KMS-11 (cell line): ENCODE data around the gene METTL26.

Experiments
- H2AFZ ChIP-seq: fragments of 200-600 bp; sonication (generic); 2 replicates; pipeline ENCODE4 v1.6.1; 2016; ENCODE audit warnings: antibody characterized with exemption, mixed run types, low read depth
- H3K27ac ChIP-seq: fragments of 200-600 bp; sonication (generic); 2 replicates; pipeline ENCODE4 v1.6.1; 2016; ENCODE audit warnings: mild to moderate bottlenecking, mixed run types
- H3K27me3 ChIP-seq: fragments of 200-600 bp; sonication (generic); 2 replicates; pipeline ENCODE4 v1.6.1; 2017; ENCODE audit warnings: mild to moderate bottlenecking, low read depth, mixed run types, moderate library complexity; ENCODE audit not compliant: insufficient read depth
- H3K36me3 ChIP-seq: fragments of 200-600 bp; sonication (generic); 2 replicates; pipeline ENCODE4 v1.6.1; 2017; ENCODE audit warnings: mild to moderate bottlenecking, mixed run types; ENCODE audit not compliant: insufficient read depth
- H3K4me1 ChIP-seq: fragments of 200-600 bp; sonication (generic); 2 replicates; pipeline ENCODE4 v1.6.1; 2016; ENCODE audit warnings: mild to moderate bottlenecking, low read depth, mixed run types; ENCODE audit not compliant: poor library complexity, severe bottlenecking
- H3K4me2 ChIP-seq: fragments of 200-600 bp; sonication (generic); 2 replicates; pipeline ENCODE4 v1.7.0; 2016; ENCODE audit warnings: mild to moderate bottlenecking, mixed run types
- H3K4me3 ChIP-seq: fragments of 200-600 bp; sonication (generic); IDR thresholded peaks from 2 replicates; pipeline ENCODE4 v1.6.1; 2017; ENCODE audit warnings: low read depth, low read length, mixed read lengths; ENCODE audit not compliant: insufficient read depth
- H3K79me2 ChIP-seq: fragments of 200-600 bp; sonication (generic); 2 replicates; pipeline ENCODE4 v1.6.1; 2016; ENCODE audit warnings: low read depth, mixed run types; ENCODE audit not compliant: insufficient read depth
- H3K9ac ChIP-seq: fragments of 200-600 bp; sonication (generic); 2 replicates; pipeline ENCODE4 v1.6.1; 2016; ENCODE audit warnings: mild to moderate bottlenecking, mixed run types
- H4K20me1 ChIP-seq: fragments of 200-600 bp; sonication (generic); 2 replicates; pipeline ENCODE4 v1.6.1; 2016; ENCODE audit warnings: mild to moderate bottlenecking, mixed run types; ENCODE audit not compliant: insufficient read depth
- TF ChIP-seq, protein P1 (sequence below): fragments of 200-600 bp; sonication (generic); conservative IDR thresholded peaks from 2 replicates; pipeline ENCODE4 v1.6.1; 2017; ENCODE audit warnings: low read depth, mild to moderate bottlenecking, antibody characterized with exemption, low read length, moderate library complexity, mixed read lengths

Gene METTL26

DNA sequence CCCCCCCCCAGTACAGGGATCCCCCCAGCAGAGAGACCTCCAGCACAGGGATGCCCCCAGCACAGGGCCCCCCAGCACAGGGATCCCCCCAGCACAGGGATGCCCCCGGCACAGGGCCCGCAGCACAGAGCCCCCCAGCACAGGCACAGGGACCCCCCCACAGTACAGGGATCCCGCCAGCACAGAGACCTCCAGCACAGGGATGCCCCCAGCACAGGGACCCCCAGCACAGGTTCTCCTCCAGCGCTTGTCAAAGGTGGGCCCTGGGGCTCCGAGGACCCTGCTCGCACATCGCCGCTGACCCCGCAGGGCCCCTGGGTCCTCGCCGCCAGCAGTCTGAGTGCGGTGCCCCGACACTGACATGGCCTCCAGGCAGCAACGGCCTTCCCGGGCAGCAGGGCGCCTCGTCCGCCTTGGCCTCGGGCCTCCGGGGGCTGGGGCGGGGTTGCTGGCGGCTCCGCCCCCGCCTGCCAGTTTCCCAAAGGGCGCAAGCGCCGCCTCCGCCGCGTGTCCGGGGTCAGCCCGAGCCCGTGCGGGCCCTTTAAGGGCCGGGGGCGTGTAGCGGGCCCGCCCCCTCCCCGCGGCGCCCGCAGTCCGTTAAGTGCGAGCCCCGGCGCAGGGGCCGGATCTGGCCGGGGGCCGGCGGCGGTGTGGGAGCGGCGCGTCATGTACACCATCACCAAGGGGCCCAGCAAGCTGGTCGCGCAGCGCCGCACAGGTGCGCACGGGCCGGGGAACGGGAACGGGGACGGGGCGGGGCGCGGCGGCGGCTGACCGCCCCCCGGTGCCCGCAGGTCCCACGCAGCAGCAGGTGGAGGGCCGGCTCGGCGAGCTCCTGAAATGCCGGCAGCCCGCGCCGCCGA lies 5.5 kb upstream of the METTL26 start, which contains the start of gene MCRIP2:
Gene MCRIP2 (plus strand): TSS at position 503 of the 863 bp plus-strand sequence. CDS start 164 bp downstream, at position 667.
- H3K4me1 ChIP-seq: peaks cover 18% of the 10 kb centered on the region
- H2AFZ ChIP-seq: peak within 1 kb of the TSS; percentile 85

DNA sequence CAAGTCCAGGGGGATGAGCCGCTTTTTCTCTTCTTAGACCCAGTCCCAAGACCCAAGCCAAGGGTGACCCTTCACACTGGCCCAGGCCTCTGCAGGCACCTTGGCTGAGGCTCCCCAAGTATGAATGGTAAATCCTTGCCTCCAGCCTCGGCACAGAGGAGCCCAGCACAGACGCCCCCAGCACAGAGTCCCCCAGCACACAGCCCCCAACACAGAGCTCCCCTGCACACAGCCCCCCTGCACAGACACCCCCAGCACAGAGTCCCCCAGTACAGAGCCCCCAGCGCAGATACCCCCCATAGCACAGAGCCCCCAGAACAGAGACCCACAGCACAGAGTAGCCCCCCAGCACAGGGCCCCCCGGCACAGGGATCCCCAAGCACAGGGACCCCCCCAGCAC lies 4.5 kb upstream of the METTL26 start:
- Histone ChIP-seq H3K27ac (no peak overlapping the region), H3K36me3 (no peaks in the 10 kb centered on the region), H3K4me2 (peak overlapping the region; percentile 96; the same call in 1 of the 2 replicates), H3K79me2 (peaks cover 23% of the 10 kb centered on the region), H3K27me3 (no peaks in the 10 kb centered on the region), H4K20me1 (no peaks in the 10 kb centered on the region), H3K4me3 (no peak overlapping the region), H3K4me1 (peaks cover 18% of the 10 kb centered on the region), H3K9ac (peak overlapping the region; percentile 85; the same call in 1 of the 2 replicates), H2AFZ (no peak overlapping the region)
- TF ChIP-seq, protein P1, sequence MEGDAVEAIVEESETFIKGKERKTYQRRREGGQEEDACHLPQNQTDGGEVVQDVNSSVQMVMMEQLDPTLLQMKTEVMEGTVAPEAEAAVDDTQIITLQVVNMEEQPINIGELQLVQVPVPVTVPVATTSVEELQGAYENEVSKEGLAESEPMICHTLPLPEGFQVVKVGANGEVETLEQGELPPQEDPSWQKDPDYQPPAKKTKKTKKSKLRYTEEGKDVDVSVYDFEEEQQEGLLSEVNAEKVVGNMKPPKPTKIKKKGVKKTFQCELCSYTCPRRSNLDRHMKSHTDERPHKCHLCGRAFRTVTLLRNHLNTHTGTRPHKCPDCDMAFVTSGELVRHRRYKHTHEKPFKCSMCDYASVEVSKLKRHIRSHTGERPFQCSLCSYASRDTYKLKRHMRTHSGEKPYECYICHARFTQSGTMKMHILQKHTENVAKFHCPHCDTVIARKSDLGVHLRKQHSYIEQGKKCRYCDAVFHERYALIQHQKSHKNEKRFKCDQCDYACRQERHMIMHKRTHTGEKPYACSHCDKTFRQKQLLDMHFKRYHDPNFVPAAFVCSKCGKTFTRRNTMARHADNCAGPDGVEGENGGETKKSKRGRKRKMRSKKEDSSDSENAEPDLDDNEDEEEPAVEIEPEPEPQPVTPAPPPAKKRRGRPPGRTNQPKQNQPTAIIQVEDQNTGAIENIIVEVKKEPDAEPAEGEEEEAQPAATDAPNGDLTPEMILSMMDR: no peak

More for the DNA sequence above, 5.5 kb upstream of the METTL26 start, which contains the start of gene MCRIP2:
- H4K20me1 ChIP-seq: no peaks in the 10 kb centered on the region
- peaks cover 19% of the 10 kb centered on the region for H3K79me2 ChIP-seq
- peak within 1 kb of the TSS; percentile 96 for H3K4me2 ChIP-seq
- no peaks in the 10 kb centered on the region for H3K36me3 ChIP-seq
- peak within 1 kb of the TSS; percentile 39 for H3K4me3 ChIP-seq
- H3K27me3 ChIP-seq: no peaks in the 10 kb centered on the region
- TF ChIP-seq, protein P1: no peak
- peak within 1 kb of the TSS; percentile 85 for H3K9ac ChIP-seq
- H3K27ac ChIP-seq: peak within 1 kb of the TSS; percentile 77

DNA sequence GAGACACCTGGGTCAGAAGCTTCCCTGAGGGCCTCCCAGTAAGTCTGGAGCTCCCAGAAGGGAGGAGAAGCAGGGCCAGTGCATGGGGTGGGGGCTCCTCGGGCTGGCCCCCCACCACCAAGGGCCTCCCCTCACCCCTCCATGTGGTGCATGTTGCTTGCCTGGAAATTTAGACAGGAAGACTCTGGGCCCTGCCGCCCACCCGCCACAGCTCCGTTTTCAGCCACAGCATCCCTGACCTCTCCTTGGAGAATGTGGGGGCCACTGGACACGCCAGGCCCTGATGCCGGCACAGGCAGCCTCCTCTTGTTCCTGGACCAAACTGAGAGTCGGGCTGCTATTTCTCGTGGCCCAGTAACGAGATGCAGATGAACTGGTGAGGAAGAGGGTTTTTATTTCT lies 2.7 kb upstream of the METTL26 start:
- H3K36me3 ChIP-seq: no peaks in the 10 kb centered on the region; the same call in 1 of the 2 replicates
- no peak overlapping the region for H3K4me3 ChIP-seq
- H2AFZ ChIP-seq: no peak overlapping the region
- H3K27me3 ChIP-seq: no peaks in the 10 kb centered on the region
- H3K79me2 ChIP-seq: peaks cover 23% of the 10 kb centered on the region
- H3K9ac ChIP-seq: no peak overlapping the region
- peaks cover 21% of the 10 kb centered on the region for H3K4me1 ChIP-seq
- no peak overlapping the region for H3K27ac ChIP-seq
- TF ChIP-seq, protein P1: no peak
- H3K4me2 ChIP-seq: no peak overlapping the region
- H4K20me1 ChIP-seq: no peaks in the 10 kb centered on the region

DNA sequence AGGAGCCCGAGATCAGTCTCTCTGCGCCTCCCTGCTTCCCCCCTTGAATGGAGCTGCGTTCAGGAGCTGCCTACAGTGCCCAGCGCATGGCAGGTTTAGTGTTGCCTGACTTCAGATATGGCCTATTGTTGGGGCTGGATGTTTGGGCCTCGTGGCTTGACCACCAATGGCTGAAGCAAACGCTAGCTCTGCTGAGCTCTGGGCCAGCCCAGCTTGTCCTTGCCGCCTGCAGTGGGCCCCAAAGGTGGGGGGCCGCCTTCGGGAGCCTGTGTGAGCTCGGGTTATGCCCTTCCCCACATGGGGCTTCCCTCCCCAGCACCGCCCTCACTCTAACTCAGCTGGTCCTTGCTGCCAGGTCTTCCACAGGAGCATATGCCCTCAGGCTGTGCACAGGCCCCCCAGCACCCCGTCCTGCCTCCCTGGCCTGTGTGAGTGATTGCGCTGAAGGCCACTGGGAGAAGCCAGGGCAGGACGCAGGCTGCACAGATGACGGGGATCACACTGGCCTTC lies 2.0 kb upstream of the METTL26 start:
- no peak overlapping the region for H3K4me2 ChIP-seq
- H3K27ac ChIP-seq: no peak overlapping the region
- no peak overlapping the region for H3K4me3 ChIP-seq
- H4K20me1 ChIP-seq: no peaks in the 10 kb centered on the region
- H3K9ac ChIP-seq: no peak overlapping the region
- H3K27me3 ChIP-seq: no peaks in the 10 kb centered on the region
- TF ChIP-seq, protein P1: no peak
- peaks cover 14% of the 10 kb centered on the region for H3K4me1 ChIP-seq
- H2AFZ ChIP-seq: no peak overlapping the region
- H3K36me3 ChIP-seq: no peaks in the 10 kb centered on the region; the same call in 1 of the 2 replicates
- H3K79me2 ChIP-seq: peaks cover 21% of the 10 kb centered on the region
